Stimulated activated effector memory CD8-positive, alpha-beta T cell treated with anti-CD3 and anti-CD28 coated beads, Interleukin-12 subunit alpha, Interleukin-12 subunit beta, amount 100 ng/mL, for 72 hours (primary cell): ENCODE results near the gene BOC.

Experiments
- ATAC-seq: fragments of 150-1000 bp; cut with Tn5 transposase; 2 replicates; pipeline ENCODE4 v1.10.0; 2021
- DNase-seq, 2 donors: peaks; one replicate each; pipeline ENCODE4 v3.0.0; 2021 to 2022; ENCODE audit warnings: low spot score in 2 of 2
- H3K27ac Mint-ChIP-seq: one replicate; pipeline ENCODE4 v1.8.0; 2022; ENCODE audit warnings: mild to moderate bottlenecking, mixed read lengths
- H3K36me3 Mint-ChIP-seq: one replicate; pipeline ENCODE4 v1.8.0; 2022; ENCODE audit warnings: mild to moderate bottlenecking, mixed read lengths
- H3K4me1 Mint-ChIP-seq: one replicate; pipeline ENCODE4 v1.8.0; 2022; ENCODE audit warnings: mixed read lengths
- H3K4me3 Mint-ChIP-seq: one replicate; pipeline ENCODE4 v1.8.0; 2022; ENCODE audit warnings: mild to moderate bottlenecking, mixed read lengths
- H3K9me3 Mint-ChIP-seq: one replicate; pipeline ENCODE4 v1.8.0; 2022; ENCODE audit warnings: mixed read lengths

The BOC gene

DNA sequence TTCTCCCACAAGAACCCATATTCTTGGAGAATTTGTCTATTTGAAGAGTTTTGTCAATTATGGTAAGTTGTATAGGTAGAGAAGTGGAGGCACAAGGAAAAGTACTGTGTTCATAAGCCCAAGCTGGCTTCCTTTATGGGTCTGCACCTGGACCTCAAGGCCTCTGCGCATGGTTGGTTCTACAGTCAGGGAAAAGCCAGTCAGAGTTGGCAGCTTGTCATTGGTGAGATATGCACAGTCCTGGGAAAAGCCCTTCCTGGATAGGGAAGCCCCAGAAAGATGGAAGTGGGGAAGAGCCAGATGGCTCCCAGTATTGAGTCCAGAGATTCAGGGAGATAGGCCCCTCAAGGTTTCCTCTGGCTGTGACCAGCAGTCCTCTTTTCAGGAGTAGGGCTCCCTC is 15.8 kb downstream of the BOC start:
- DNase-seq (no peak), ATAC-seq (no peak)
- H3K27ac Mint-ChIP-seq, result no peak overlapping the region
- H3K4me3 Mint-ChIP-seq, result no peak overlapping the region
- no peaks in the 10 kb centered on the region for H3K9me3 Mint-ChIP-seq
- H3K4me1 Mint-ChIP-seq, result peaks cover 9% of the 10 kb centered on the region
- no peaks in the 10 kb centered on the region for H3K36me3 Mint-ChIP-seq

DNA sequence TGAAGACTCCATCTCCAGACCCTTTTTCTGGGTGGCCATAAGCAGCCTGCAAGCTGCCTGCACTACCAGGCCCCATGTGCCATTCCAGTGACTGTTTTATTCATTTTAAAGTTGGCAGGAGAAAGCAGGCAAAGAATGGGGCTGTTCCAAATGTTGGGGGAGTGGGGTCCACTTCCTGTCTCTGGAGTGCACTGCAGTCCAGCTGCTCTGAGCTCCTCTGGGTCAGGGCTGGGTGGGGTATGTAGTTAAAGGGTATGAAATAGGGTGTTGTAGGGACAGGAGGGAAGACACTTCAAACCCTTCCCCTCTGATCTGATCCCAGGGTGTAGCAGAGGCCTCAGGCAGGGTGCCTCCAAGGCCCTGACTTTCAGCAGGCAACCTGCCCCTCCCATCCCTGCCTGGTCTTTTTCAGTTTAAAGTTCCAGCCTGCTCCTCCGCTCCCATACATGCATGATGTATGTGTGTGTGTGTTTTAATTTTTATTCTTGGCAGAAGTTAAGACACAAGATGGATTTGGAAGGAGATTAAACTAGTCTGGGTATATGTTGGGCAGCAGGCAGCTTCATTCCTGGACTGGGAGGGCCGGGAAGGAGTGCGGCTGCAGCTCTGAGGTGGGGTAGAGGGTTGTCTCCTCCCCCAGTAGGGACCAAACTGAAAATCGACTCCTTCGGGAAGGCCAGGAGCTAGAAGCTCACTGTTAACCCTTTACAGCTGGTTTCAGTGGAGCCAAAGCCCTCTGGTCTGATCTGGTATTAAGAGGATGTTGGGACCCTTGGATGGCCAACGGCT is 17.3 kb downstream of the BOC start:
- Mint-ChIP-seq H3K4me3 (no peak overlapping the region), H3K4me1 (peaks cover 7% of the 10 kb centered on the region), H3K36me3 (no peaks in the 10 kb centered on the region), H3K27ac (no peak overlapping the region), H3K9me3 (no peaks in the 10 kb centered on the region)
- ATAC-seq (no peak), DNase-seq (no peak)

- no peaks in the 10 kb centered on the region for H3K9me3 Mint-ChIP-seq
- no peak overlapping the region for H3K4me3 Mint-ChIP-seq
- H3K27ac Mint-ChIP-seq, result no peak overlapping the region
- ATAC-seq (peak; percentile 87), DNase-seq (no peak)
- no peaks in the 10 kb centered on the region for H3K4me1 Mint-ChIP-seq
- H3K36me3 Mint-ChIP-seq, result no peaks in the 10 kb centered on the region
Observed at GRCh38 chr3:113231391-113231790, 20.0 kb downstream of the BOC start.

DNA sequence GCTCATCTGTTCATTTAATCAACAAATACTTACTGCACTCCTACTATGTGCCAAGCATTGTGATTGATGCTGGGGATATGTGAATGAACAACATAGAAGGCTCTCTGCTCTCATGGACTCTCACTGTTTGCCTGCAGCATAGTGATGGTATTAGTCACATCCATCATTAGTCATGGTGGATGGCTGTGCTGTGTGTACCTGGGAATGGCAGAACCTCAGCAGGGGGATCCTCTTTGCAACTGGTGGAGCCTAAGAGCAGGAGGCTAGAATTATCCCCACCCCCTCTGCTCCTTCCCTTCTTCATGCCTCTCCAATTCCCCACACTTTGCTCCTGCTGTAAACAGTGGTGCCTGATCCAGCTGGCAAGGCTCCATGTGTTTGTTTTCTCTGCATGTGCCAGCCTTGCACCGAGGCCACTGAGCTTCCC is 20.5 kb downstream of the BOC start:
- Mint-ChIP-seq H3K4me3 (no peak overlapping the region), H3K36me3 (no peaks in the 10 kb centered on the region), H3K4me1 (no peaks in the 10 kb centered on the region), H3K9me3 (no peaks in the 10 kb centered on the region), H3K27ac (no peak overlapping the region)
- DNase-seq, result no peak
- ATAC-seq, result peak; percentile 81

GRCh38 chr3:113232342-113232741 is 21.0 kb downstream of the BOC start:
- Mint-ChIP-seq H3K27ac (no peak overlapping the region), H3K9me3 (no peaks in the 10 kb centered on the region), H3K4me3 (no peak overlapping the region), H3K4me1 (no peaks in the 10 kb centered on the region), H3K36me3 (no peaks in the 10 kb centered on the region)
- DNase-seq (no peak), ATAC-seq (no peak)

- H3K4me1 Mint-ChIP-seq, result no peaks in the 10 kb centered on the region
- no peak overlapping the region for H3K27ac Mint-ChIP-seq
- no peaks in the 10 kb centered on the region for H3K36me3 Mint-ChIP-seq
- no peaks in the 10 kb centered on the region for H3K9me3 Mint-ChIP-seq
- H3K4me3 Mint-ChIP-seq, result no peak overlapping the region
- ATAC-seq (no peak), DNase-seq (no peak)
Observed at GRCh38 chr3:113233497-113233896, 22.1 kb downstream of the BOC start.

GRCh38 chr3:113234028-113234427 is 22.7 kb downstream of the BOC start:
- Mint-ChIP-seq H3K4me1 (no peaks in the 10 kb centered on the region), H3K4me3 (no peak overlapping the region), H3K27ac (no peak overlapping the region), H3K9me3 (no peaks in the 10 kb centered on the region), H3K36me3 (no peaks in the 10 kb centered on the region)
- DNase-seq, result no peak
- no peak for ATAC-seq

GRCh38 chr3:113234688-113235260 is 23.4 kb downstream of the BOC start:
- DNase-seq (no peak), ATAC-seq (no peak)
- Mint-ChIP-seq H3K4me3 (no peak overlapping the region), H3K4me1 (no peaks in the 10 kb centered on the region), H3K27ac (no peak overlapping the region), H3K9me3 (no peaks in the 10 kb centered on the region), H3K36me3 (no peaks in the 10 kb centered on the region)

DNA sequence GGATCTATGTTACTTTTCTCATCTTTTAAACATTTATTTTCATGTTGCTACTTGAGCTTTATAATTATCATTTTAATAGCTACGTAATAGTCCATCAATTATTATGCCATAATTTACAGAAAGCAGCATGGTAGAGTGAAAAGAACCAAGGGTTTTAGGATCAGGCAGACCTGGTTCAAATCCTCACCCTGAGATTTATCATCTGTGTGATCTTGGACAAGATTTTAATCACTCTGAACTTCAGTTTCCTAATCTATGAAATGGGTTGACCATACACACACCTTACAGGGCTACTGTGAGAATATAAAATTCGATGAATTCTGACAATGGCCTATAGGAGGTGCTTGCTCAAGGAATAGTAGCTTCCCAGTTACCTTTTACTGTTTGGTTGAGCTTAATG is 27.1 kb downstream of the BOC start:
- ATAC-seq (no peak), DNase-seq (no peak)
- Mint-ChIP-seq H3K4me1 (peaks cover 13% of the 10 kb centered on the region), H3K27ac (no peak overlapping the region), H3K4me3 (no peak overlapping the region), H3K9me3 (no peaks in the 10 kb centered on the region), H3K36me3 (no peaks in the 10 kb centered on the region)

GRCh38 chr3:113240841-113241240 is 29.5 kb downstream of the BOC start:
- DNase-seq (no peak), ATAC-seq (no peak)
- H3K4me1 Mint-ChIP-seq, result peaks cover 13% of the 10 kb centered on the region
- H3K9me3 Mint-ChIP-seq, result no peaks in the 10 kb centered on the region
- H3K36me3 Mint-ChIP-seq, result no peaks in the 10 kb centered on the region
- no peak overlapping the region for H3K27ac Mint-ChIP-seq
- H3K4me3 Mint-ChIP-seq, result no peak overlapping the region

DNA sequence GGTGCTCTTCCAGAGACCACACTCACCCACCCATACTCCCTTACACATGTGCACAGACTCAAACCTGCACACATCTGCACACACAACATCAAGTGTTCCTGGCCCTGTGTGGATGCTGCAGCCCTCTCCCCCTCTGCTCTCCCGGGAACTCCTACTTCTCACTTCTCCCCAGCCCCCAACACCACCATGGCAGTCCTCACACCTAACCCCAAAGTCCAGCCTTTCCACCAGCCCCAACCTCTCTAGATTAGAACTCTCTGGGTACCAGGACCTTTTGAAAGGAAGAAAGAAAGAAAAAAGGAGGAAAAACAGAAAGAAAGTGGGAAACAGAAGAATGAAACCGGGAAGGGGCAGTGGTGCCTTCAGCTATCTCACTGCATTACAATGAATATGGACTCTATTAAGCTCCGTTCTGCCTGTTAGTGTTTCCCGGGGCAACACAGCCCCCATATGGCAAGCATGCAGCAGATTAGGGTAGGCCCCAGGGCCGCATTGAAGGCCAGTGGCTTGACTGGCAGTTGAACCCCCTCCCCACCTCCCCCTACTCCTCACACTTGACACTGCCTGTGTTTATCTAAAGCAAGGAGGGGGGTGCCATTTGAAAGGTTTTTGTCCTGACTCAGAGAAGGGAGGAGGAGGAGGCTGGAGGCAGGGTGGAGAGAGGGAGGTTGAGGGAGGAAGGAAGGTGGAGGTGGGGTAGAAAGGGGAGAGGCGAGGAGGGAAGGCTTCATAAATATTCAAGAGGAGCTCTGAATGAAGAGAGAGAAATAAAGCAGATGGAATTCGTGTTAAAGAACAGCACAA is 30.1 kb downstream of the BOC start:
- Mint-ChIP-seq H3K36me3 (no peaks in the 10 kb centered on the region), H3K9me3 (no peaks in the 10 kb centered on the region), H3K27ac (no peak overlapping the region), H3K4me3 (no peak overlapping the region), H3K4me1 (peaks cover 13% of the 10 kb centered on the region)
- ATAC-seq (peak; percentile 33), DNase-seq (no peak)

DNA sequence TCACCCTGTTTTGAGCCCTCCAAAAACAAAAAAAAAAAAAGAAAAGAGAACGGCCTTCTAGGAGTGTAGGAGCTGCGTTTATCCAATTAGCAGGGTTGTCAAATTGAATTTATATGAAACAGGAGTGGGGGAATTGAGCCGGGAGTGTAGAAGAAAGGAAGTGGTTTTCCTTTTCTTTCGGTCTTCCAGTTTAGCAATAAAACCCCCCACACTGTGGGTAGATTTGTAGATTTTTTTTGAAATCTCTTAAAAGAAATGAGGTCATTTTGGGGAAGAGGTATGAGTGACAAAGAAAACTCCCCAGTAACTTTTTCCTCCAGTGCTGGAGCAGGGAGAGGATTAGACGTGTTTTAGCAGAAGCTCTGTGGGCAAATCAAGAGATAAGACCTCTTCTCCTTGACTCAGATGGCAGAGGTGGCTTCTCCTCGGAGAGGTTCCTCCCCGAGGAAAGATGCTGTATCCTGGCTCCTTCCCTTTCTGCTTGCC is 30.8 kb downstream of the BOC start:
- Mint-ChIP-seq H3K4me1 (peaks cover 13% of the 10 kb centered on the region), H3K4me3 (no peak overlapping the region), H3K9me3 (no peaks in the 10 kb centered on the region), H3K36me3 (no peaks in the 10 kb centered on the region), H3K27ac (no peak overlapping the region)
- ATAC-seq (no peak), DNase-seq (no peak)

DNA sequence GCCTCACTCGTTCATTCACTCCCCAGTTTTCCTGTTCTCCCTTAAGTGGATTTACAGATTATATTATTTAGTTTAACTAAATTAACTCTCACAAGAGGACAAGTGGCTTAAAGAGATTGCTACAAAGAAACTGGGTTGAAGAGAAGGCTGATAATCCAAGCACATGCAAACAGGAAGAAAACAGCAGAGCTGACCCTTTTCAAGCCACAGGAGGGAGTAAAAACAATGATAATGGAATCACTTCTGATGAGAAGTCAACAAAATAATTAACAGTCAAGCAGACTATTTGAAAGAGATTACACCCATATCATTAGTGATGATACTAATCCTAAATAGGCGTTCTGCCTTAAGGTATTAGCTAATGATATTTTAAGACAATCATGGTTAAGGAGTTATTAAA is 31.7 kb downstream of the BOC start:
- Mint-ChIP-seq H3K4me3 (no peak overlapping the region), H3K36me3 (no peaks in the 10 kb centered on the region), H3K4me1 (peaks cover 13% of the 10 kb centered on the region), H3K9me3 (no peaks in the 10 kb centered on the region), H3K27ac (no peak overlapping the region)
- DNase-seq, result no peak
- no peak for ATAC-seq

- H3K4me1 Mint-ChIP-seq, result peaks cover 13% of the 10 kb centered on the region
- H3K36me3 Mint-ChIP-seq, result no peaks in the 10 kb centered on the region
- no peak overlapping the region for H3K4me3 Mint-ChIP-seq
- H3K27ac Mint-ChIP-seq, result no peak overlapping the region
- DNase-seq, result no peak
- no peaks in the 10 kb centered on the region for H3K9me3 Mint-ChIP-seq
- ATAC-seq, result no peak
Observed at GRCh38 chr3:113243846-113244245, 32.5 kb downstream of the BOC start.

DNA sequence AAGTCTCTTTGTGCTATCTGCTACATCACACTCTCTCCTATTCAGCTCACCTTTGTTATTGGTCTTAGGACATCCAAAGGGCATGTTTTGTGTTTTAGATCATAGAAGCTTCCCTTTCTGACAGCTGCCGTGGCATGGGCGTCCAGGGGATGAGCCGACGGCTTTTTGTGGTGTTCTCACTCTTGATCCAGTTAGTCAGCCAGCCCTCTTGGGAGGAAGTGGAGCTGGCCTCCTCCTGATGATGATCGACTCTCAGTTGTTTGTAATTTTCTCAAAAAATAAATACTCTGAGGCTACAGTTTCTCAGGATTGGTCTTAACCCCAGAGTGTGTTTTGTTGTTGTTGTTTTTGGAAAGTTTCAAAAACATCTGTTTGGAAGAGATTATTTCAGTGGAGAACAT is 34.4 kb downstream of the BOC start:
- no peak overlapping the region for H3K27ac Mint-ChIP-seq
- ATAC-seq (no peak), DNase-seq (no peak)
- H3K9me3 Mint-ChIP-seq, result no peaks in the 10 kb centered on the region
- H3K4me1 Mint-ChIP-seq, result peaks cover 13% of the 10 kb centered on the region
- no peaks in the 10 kb centered on the region for H3K36me3 Mint-ChIP-seq
- H3K4me3 Mint-ChIP-seq, result no peak overlapping the region

- no peak overlapping the region for H3K27ac Mint-ChIP-seq
- no peaks in the 10 kb centered on the region for H3K36me3 Mint-ChIP-seq
- peaks cover 4% of the 10 kb centered on the region for H3K4me1 Mint-ChIP-seq
- no peak overlapping the region for H3K4me3 Mint-ChIP-seq
- DNase-seq (no peak), ATAC-seq (no peak)
- H3K9me3 Mint-ChIP-seq, result no peaks in the 10 kb centered on the region
Observed at GRCh38 chr3:113247068-113247467, 35.7 kb downstream of the BOC start.
